TTC549 (cell line): ENCODE results near the gene SLC41A3.

Source experiments
- FAIRE-seq: peaks from 2 replicates; lab custom pipeline; 2012; peaks lifted over from hg19 to GRCh38; lab: Jason Lieb, UNC

SLC41A3 gene

DNA sequence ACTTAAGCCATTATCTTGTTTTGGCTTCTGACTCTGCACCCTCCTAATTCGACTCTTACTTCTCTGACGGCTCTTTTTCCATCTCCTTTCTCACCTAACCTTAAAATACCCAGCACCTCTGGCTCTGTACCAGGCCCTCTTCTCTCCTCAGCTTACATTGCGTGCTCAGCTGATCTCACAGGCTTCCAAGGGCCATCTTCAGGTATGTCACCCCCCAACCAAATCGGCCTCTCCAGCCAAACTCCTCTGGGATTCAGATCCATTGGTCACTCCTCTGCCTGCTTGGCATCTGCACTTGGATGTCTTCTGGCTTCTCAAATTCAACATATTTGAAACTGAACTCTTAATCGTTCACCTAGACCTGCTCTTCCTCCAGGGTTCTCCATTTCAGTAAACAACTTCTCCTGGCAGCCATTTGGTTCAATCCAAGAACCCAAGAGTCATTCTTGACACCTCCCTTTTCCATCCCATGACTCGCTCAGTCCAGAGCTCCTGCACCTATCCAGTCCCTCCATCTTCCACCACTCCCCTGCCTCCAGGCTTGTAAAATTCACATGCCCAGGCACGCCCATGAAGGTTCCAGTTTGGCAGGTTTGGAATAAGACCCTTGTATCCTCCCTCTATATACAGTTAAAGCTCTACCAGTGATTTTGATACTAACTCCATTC, 35.2 kb upstream of the SLC41A3 start:
- no peak for FAIRE-seq

DNA sequence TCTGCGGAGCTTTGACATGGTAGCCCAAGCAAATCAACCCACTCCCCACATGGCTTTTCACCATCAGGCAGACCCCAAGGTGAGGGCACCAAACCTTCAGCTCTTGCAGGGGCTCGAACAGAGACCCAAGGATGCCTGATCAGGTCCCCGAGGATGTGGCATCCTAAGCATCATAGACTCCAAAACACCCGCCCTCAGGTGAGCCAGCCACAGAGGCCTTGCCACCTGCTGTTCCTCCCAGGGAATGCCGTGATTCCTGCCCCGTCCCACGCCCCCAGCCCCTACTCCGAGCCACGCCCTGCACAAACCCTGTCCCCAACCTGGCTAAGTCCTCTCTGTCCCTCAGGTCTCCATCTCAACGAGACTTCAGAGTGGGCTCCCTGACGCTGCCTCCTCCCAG, 34.7 kb upstream of the SLC41A3 start:
- no peak for FAIRE-seq

DNA sequence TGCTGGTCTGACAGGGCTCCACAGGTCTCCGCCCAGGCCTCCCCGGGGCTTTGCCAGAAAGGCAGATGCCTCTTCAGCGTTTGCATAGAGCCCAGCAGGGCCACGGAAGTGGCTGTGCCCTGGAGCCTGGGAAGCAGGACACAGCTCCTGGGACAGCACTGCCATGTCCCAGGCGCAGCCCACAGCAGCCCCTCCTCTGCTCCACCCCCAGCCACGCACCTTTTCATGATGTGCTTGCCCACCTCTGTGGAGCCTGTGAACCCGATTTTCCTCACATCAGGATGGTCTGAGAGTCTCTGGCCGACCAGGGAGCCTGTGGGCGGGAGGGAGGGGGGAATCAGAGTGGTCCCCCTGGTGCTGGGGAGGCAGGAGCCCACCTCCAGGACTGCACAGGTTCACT, 33.9 kb upstream of the SLC41A3 start:
- FAIRE-seq = no peak

DNA sequence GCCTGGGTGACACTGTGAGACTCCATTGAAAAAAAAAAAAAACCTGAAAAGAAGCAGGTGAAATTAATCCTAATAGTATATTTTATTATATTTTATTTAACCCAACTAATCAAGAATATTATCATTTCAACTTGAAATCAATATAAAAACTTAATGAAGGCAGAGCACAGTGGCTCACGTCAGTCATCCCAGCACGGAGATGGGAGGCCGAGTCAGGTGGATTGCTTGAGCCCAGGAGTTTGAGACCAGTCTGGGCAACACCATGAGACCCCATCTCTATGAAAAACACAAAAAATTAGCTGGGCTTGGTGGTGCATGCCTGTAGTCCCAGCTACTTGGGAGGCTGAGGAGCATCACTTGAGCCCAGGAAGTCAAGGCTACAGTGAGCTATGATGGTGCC, 33.3 kb upstream of the SLC41A3 start:
- no peak for FAIRE-seq

DNA sequence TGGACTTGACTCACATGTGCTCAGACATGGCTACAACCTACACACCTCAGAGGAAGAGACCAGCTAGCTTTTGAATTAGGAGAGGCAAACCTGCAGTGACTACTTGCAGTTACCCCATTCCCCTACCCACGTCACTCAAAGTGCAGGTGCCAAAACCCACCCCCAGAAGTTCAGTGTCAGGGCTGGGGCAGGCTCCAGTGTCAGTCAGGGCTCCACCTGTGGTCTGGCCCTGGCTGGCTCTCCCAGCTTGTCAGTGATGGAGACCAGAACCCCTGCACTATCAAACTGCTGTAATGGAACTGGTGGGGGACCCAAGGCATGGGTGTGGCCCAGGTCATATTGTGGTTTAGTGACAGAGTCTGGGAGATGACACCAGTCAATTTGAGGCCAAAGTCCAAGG, 32.6 kb upstream of the SLC41A3 start:
- FAIRE-seq = no peak

DNA sequence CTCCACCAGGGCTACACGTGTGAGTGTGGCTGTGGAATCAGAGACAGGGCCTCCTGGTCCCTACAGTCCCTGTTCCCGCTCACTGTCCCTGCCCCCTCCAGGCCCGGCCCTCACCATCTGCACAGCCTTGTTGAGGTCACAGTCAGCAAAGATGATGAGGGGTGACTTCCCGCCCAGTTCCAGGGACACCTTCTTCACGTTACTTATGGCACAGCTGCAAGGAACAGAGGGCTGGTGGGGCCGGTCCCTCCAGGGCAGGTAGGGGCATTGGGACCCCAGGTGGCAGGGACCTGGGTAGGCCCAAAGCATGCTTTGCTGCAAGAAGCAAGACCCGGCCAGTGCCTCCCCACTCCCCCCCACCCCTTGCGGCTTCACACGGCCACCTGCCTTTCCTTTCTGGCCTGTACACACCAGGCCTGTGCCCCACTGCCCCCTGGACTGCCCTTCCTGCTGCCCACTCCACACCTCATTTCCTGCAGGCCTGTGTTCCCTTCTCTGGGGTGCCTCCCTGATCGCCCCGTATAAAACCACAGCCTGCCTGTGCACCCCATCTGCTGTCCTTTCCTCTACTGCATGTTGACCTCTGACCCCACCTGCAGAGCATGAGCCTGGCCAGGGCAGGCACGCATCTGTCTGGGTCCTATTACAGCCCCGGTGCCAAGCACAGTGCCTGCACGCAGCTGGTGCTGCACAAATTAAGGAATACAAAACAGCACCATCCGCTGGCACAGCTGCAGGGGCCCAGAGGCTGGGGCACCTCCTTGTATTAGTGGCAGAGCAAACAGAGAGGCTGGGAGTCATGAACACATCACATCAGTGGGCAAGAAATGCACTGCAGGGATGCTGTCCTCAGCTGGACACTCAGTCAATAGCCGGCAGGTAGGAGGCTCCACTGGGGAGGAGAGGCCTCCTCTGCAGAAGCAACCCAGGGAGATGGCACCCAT, 30.8 kb upstream of the SLC41A3 start:
- no peak for FAIRE-seq

DNA sequence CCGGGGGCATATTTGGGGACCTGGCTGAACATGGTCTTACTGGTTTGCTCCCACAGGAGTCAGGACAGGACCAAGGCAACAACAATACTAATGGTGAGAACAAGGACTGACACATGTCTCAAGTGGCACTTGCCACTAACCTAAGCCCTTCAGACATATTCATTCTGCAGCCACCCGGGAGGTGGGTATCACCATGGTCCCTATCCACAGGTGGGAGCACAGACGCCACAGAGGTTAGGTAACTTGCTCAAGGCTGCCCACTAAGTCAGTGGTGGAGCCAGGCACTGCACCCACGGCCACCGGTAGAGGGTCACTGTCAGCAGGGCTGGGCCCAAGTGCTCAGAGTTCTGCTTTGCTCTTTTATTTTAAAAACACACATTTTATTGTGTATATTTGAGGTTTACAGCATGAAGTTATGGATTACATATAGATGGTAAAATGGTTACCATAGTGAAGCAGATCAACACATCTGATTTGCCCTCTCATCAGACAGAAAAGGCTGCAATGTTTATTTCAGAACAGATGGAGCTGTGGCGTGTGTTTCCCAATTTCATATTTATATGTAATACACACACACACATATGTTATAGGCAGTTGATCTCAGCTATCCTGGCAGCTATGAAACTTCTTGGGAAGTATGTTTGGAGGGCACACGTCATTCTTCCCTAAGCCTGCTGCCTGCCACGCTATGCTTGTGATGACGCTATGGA, 30.0 kb upstream of the SLC41A3 start:
- FAIRE-seq = no peak

DNA sequence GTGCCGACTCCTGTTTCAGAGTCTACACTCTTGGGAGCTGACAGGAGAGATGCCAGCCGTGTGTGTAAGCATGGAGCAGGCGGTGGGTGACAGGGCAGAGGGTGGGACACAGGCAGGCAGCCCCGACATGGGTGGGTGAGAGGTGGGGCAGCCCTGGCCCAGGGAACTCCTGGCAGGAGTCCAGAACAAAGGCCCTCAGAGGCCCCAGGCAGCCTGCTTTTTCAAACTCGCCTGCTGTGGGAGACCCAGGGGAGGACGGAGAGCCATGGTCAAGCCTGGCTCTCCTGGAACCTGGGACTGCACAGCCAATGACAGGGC, 29.3 kb upstream of the SLC41A3 start:
- FAIRE-seq = no peak

DNA sequence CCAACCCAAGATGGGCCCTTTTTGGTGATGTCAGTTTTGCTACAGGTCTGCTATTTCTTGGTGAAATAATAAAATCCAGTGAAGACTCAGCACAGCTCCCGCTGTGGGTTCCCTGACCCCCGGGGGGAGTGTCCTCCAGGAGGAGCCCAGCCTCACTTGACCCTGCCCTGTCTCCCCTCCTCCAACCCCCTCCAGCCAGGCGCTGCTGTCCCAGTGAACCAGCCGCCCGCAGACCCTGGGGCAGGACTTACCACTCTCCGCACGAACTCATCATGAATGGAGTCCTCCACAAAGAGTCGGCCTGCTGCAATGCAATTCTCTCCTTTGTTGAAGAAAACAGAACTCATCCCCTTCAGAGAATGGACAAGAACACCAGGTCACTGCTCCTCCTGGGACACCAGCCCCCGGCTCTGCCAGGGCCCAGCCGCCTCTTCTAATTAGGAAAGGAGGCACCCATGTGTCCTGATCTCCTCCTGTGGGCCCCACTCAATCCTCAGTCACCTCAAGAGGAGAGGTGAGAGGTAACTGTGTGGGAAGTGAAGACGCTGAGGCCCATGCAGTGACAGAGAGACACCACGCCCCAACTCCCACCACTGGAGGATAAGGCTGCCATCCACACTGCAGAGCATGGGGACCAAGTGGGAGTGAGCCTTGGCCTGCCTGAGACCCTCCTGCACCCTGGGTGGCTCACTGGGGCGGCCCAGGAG, 28.8 kb upstream of the SLC41A3 start:
- FAIRE-seq = no peak

DNA sequence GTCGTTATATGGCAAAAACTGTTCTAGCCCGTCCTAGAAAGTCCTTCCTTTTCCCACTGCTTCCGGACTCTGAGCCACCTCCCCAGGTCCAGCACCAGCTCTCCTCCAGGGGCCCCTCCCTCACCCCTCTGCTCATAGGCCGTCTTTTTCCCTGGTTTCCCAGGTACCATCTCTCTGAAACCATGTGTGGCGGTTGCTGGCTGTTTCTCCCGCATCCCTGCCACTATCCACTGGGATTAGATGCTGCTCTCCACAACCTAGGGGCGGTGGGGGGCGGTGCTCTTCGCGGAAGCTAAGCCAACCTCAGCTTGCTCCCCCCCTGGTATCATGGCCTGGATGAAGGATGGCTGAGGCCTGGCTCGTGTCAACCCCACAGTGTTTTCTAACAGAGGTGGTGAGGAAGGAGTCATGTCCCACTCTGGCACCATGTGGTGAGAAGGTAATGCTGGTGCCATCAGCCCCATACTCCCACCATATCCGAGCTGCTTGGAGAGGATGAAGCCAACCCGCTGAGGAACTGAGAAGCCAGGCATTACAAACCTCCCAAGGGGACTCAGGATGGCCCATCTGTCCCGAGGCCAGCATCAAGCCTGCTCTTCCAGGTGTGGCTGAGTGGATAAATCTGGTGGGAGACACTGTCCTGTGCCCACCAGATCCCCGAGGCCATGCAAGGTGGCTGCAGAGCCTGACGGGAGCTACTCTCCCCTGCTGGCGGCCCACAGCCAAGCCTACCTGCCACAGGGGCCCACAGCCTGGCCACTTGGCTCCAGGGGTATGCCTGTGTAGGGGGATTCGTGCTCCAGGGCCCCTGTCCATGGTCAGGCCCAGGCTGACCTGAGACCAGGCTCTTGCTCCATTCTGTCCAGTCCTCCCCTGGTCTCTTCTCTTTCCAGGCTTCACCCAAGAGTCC, 27.9 kb upstream of the SLC41A3 start:
- FAIRE-seq = no peak

DNA sequence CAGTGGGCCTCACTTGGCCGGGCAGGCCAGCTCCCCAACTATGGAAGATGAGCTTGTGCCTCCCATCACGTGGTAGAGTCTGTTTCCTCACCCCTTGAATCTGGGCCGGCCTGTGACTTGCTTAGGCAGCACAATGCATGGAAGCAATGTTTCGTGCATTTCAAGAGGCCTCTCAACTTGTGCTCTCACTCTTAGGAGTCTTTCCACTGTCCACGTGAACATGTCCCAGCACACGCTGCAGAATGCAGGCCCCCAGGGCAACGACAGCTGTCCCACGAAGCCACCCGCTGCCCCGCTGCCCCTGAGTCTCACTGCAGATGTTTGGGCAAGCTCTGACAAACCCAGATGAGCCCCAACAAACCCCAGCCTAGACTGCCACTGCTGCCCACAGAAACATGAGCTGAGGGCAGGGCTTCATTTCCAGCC, 27.2 kb upstream of the SLC41A3 start:
- no peak for FAIRE-seq

DNA sequence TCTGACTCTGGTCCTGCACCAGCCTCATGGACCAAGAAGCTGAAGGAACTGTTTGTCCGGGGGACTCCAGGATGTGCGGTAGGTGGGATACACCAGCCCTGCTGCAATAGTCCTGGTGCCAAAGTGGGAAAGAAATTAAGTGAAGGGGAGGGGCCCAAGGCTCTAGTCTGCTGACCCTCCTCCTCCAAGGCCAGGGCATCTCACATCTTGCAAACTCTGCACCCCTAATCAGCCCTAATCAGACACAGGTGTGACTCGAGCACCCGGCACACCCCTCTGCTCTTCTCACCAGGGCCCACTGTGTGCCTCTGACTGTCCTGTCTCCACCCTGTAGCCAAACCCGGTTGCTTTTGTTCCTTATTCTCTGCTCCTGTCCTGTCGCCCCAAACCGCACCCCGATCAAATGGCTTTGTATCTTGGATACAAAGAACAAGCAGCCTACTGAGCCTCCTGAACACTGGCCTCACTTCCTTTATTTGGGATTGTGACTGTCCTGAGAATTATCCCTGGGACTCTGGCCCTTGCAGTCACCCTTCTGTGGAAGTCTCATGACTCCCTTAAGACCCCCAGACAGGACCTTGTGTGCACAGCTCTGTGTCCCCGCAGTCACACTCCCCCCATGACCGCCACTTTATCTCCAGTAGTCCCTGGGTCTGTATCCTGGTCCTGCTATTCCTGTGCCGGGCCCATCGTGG, 26.7 kb upstream of the SLC41A3 start:
- no peak for FAIRE-seq

DNA sequence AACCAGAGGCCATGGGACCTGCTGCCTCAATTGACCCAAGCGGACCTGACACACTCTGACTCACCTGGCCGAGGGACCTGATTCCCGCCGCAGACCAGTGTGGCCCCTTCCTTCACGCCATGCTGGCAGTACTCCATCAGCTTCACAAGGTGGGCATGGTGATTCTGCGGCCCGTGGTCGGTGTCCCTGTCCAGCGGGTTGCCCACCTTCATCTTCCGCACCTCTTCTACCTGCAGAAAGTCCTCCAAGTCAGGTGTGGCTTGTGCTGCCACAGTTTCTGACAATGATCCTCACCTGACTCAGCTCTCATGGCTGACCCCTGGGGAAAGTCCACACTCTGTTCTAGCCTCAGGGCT, 25.9 kb upstream of the SLC41A3 start:
- no peak for FAIRE-seq

DNA sequence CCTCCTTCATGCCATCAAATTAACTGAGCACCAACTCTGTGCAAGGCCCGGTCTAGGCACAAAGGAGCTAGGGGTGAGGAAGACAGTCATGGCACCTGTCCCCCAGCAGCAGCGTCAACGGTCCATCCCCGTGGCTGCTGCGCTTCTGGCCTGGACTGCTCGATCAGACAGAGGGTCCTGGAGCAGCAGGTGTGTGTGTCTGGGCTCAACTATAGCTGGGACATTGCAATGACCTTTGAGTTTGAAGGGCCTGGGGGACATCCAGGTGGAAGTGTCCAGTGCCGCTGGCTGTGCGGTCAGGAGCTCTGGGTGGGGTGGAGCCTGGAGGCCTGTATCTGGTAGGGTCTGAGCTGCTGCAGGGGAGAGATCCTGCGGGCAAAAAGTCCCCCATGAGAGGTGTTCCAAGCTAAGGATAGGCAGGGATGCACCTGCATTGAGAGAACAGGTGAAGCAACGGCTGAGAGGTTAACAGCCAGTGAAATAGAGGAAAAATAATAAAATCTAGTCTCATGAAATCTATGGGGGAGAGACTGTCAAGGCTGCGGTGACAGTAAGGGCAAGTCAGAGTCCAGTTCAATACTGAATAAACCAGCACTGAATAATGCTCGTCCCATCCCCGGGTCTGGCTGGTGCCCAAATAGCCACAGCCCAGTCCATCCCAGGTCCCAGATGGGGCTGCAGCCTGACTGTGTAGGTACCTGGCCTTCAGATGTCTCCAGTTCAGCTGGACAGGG, 25.4 kb upstream of the SLC41A3 start:
- FAIRE-seq = no peak

DNA sequence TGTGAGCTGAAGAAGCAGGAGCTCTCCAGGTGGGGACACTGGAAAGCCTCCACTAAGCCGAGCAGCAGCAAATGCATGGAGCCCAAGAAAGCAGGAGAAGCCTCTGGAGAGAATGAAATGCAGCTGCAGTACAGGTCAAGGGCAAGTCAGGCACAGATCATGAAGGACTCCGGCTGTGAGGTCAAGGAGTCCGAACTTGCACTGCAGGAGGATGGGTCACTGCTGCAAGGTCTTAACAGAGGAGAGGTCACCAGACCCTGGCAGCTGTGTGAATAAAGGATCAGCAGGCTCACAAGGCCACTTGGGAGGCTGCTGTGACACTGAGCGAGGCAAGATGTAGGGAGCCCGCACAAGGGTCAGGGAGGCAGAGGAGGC, 24.7 kb upstream of the SLC41A3 start:
- no peak for FAIRE-seq

DNA sequence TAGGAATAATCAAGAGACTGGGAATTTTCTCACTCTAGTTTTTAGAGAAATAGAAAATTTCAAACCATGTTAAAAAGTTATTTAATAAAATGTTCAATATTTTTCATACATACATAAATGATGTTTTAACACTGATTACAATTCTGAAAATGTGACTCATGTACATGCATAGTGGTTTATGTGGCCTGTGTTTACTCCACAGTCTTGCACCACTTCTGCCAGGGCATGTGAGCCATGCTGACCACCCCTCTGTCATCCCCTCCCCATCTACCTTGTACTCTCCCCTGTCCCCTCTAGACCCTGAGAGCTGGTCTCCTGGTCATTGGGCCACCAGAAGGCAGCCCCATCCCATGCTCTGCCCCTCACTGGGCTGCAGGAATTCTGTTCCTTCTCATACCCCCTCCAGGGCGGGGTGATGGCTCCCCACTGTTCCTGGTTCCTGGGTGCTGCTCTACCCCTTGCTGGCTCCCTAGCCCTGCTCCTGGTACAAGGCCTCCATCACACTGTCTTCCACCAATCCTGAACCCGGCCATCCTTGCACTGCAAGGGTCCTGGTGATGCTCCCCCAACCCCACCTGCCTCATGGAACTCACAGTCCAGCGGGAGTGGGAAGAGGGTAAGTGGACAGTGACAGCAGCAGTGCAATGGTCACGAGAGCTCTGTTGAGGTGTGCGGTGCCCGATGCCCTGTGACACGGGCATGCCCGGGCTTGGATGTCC, 24.2 kb upstream of the SLC41A3 start:
- no peak for FAIRE-seq

DNA sequence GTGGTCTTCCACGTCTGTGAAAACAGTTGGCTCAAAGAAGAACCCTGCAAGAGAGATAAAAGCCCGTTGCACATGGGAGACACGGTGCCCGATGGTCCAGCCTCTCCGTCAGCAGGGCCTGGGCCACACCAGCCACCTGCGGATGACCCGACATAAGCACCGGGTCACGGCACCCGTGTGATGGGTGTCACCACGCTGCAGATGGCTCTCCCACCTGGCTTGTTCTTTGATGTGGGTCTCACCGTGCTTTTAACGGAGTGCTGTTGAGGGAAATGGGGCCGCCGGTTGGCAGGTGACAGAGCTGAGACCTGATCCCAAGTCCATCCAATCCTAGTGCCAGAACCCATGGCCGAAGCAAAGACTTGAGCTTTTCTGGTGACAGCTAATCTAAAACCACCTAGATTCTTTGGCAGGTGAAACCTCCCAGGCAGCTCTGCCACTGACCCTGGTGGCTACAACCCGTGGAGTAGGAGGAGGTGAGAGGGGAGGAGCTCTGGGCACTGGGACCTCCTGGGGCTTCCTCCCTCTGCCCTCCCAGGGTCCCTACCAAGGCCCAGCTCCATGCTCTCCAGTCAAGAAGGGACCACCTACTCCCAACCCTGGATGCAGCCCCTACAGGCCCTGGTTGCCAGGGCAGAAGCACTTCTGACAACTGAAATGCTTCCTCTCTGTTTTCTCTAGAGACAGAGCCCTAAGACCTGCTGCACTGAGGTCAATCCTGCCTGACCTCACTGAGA, 23.4 kb upstream of the SLC41A3 start:
- FAIRE-seq = no peak

DNA sequence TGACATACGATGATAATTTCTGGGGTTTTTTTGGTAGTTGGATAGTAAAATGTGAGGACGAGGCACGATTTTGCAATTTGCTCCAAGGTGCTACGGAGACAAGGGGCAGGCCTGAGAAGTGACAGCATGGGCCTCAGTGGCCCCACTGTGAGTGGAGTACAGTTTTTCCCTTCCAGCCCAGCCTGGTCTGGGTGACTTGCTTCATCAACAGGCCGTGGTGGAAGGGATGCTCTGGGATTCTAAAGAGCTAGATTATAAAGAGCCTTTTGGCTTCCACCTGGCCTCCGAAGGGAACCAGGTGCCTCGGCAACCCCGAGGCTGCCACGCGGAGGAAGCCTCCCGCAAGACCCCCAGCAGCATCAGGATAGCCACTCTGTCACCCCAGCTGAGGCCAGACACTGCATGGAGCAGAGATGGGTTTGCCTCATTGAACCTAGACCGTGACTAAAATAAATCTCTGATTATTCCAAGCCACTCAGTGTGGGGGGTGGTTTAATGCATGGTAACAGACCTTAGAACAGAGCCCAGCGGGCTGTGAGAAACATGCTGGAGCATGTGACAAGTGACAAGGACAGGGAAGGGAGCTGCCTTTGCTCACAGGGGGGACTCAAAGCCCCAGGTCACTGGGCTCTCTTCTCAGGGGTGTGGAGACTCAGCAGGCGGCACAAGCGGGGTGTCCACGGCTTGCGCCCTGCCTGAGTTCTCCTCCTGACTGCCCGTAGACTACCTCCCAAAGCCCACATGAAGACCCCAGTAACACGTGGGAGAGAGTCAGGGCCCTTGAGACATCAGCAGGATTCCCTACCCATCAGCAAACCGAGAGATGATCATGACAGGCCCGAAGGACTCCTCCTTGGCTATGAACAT, 22.6 kb upstream of the SLC41A3 start:
- no peak for FAIRE-seq
